HFFc6 (cell line): ENCODE data around the gene KIFAP3. TPM values are rescaled to one million over a fixed set of nuclear protein-coding genes. Genes with fewer than 3 reads are reported as not detected.
"Not testable (repeated sequence)": the region's sequence is repeated elsewhere in the genome, so short reads cannot be mapped to it uniquely, and the experiment has no call there.

Experiments
- DNase-seq: peaks from one replicate; pipeline ENCODE4 v3.0.0-alpha.2; 2018
- H3K27ac Mint-ChIP-seq: 2 replicates; pipeline ENCODE4 v1.8.0; 2020; ENCODE audit warnings: mild to moderate bottlenecking, mixed read lengths
- H3K27me3 Mint-ChIP-seq: 2 replicates; pipeline ENCODE4 v1.8.0; 2021; ENCODE audit warnings: mild to moderate bottlenecking, moderate library complexity, mixed read lengths; ENCODE audit not compliant: insufficient read depth
- H3K36me3 Mint-ChIP-seq: 2 replicates; pipeline ENCODE4 v1.8.0; 2021; ENCODE audit warnings: low read depth, mixed read lengths
- H3K4me1 Mint-ChIP-seq: 2 replicates; pipeline ENCODE4 v1.8.0; 2020; ENCODE audit warnings: low read depth, mixed read lengths
- H3K4me3 Mint-ChIP-seq: 2 replicates; pipeline ENCODE4 v1.8.0; 2020; ENCODE audit warnings: mild to moderate bottlenecking, moderate library complexity, mixed read lengths
- H3K9me3 Mint-ChIP-seq: 2 replicates; pipeline ENCODE4 v1.8.0; 2020; ENCODE audit warnings: mild to moderate bottlenecking, mixed read lengths
- CTCF ChIP-seq: fragments of 200-600 bp; sonication (generic); IDR thresholded peaks from 2 replicates; pipeline ENCODE4 v1.5.0; 2021; ENCODE audit warnings: antibody characterized with exemption, mild to moderate bottlenecking
- total RNA-seq, 6 experiments: library from RNA; stranded (reverse); fragmentation: NEBNext Ultra II Directional; extraction: Animal tissue kit (Norgen Biotek cat#: 25700); gene quantifications; 2 replicates in 1 of 6; 3 replicates in 5 of 6; pipeline ENCODE4 v1.2.3, GENCODE V29; 2021

The KIFAP3 gene
- total RNA-seq, 6 experiments from 2014 or later, result 21.4 to 26.1 (median 23.4) TPM

DNA sequence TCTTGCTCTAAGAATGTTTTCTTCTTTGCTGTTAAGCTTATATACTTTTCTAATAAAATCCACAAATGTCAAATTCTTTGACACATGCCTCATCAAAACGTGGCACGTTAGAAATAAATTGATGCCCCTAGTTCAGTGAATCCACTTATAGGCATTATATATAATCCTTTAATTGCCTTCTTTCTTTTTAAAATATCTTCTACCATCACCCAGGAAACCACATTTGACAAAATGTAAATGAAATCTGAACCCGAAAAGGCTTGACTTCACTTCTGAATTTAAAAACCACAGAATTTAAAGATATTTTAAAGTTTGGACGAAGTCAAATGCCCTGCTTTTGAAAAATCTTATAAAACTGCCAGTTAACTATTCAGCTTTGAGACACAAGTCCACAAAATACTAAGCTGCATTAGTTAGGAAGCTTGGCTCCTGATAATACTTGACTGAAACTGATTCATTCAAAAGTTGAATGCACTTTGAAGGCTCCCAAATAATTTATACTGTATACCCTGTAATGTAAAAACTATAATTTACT lies 22.4 kb upstream of the KIFAP3 start:
- Mint-ChIP-seq H3K9me3 (no peaks in the 10 kb centered on the region), H3K4me3 (no peak overlapping the region), H3K4me1 (peaks cover 6% of the 10 kb centered on the region), H3K27ac (no peak overlapping the region), H3K36me3 (no peaks in the 10 kb centered on the region), H3K27me3 (peaks cover 8% of the 10 kb centered on the region; the same call in 1 of the 2 replicates)
- TF ChIP-seq CTCF, result no peak
- no peak for DNase-seq

DNA sequence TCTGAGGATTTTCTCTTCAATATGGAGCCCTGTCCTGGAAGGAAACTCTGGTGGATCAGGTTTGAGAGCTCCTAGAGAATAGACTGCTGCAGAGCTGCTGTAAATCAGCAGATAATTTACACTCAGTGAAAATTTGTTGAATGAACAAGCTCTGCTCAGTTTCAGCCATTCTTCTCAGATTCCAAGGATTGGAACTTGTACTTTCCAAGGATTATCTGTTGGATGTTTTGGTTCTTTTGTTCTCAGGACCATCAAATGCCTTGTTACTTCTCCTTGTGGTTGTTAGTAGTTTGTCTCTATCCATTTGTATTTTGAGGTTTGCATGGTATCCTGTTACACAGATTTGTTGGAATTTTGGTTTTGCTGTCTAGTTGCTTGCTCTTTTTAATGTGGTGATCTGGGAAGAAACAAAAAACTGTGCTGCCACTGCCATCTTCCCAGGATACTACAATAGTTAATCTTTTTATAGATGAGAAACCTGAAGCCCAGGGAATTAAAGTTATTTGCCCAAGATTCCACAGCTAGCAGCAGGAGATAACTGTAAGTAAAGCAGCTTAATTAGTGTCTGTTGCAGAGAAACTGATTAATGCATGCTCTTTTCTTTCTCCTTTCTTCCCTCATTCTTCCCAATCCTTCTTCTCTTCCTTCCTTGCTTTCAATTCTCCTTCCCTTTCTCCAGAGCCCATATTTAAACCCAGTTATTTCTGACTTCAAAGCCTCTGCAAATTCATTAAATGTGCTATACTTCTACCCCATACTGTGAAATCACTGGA lies 21.7 kb upstream of the KIFAP3 start:
- Mint-ChIP-seq H3K36me3 (no peaks in the 10 kb centered on the region), H3K4me3 (no peak overlapping the region), H3K4me1 (peaks cover 6% of the 10 kb centered on the region), H3K27me3 (peaks cover 8% of the 10 kb centered on the region; the same call in 1 of the 2 replicates), H3K27ac (no peak overlapping the region), H3K9me3 (no peaks in the 10 kb centered on the region)
- DNase-seq, result no peak
- TF ChIP-seq CTCF, result no peak

DNA sequence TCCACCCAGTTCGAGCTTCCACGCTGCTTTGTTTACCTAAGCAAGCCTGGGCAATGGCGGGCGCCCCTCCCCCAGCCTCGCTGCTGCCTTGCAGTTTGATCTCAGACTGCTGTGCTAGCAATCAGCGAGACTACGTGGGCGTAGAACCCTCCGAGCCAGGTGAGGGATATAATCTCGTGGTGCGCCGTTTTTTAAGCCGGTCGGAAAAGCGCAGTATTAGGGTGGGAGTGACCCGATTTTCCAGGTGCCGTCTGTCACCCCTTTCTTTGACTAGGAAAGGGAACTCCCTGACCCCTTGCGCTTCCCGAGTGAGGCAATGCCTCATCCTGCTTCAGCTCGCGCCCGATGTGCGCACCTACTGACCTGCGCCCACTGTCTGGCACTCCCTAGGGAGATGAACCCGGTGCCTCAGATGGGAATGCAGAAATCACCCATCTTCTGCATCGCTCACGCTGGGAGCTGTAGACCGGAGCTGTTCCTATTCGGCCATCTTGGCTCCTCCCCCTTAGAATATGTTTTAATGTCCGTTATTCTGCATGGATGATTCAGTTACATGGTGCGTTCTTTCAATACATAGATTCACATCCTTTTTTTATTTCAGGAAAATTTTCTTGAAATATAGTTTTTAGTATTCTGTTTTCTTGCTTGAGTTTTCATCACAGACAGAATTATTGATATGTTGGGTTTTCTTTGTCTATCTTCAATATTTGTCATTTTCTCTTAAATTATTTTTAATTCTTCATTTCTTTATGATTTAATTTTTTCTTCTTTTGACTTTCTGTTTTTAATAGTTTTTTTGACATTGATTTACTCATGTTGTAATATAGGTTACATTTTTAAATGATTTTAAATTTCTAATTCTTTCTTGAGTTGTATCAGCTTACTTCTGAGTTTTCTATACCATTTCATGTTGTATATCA lies 20.5 kb upstream of the KIFAP3 start:
- not testable (repeated sequence) for H3K4me3 Mint-ChIP-seq, H3K9me3 Mint-ChIP-seq, H3K27ac Mint-ChIP-seq, H3K4me1 Mint-ChIP-seq, H3K27me3 Mint-ChIP-seq, DNase-seq, H3K36me3 Mint-ChIP-seq

GRCh38 chr1:170086399-170087032 lies 12.0 kb upstream of the KIFAP3 start:
- H3K9me3 Mint-ChIP-seq, result no peaks in the 10 kb centered on the region
- H3K4me1 Mint-ChIP-seq, result no peaks in the 10 kb centered on the region
- H3K4me3 Mint-ChIP-seq, result no peak overlapping the region
- TF ChIP-seq CTCF, result no peak
- no peaks in the 10 kb centered on the region for H3K36me3 Mint-ChIP-seq
- H3K27me3 Mint-ChIP-seq, result no peaks in the 10 kb centered on the region
- DNase-seq, result no peak
- no peak overlapping the region for H3K27ac Mint-ChIP-seq

DNA sequence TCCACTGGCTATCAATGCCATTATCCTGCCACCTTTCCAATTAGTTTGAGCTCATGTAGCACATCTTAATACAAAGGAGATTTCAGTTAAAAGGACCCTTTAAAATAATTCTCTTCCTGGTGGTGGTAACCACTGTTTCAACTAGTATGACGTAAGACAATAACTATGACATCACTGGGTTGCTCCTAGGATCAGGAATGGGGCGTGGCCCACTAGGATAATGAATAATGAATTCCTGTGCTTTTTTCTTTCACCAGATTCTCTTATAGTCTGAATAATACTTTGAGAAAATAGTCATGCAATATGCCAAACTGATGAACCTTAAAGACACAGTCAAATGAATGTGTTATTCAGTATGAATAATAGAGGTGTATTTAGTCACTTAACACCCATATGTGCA lies 10.6 kb upstream of the KIFAP3 start:
- no peak overlapping the region for H3K27ac Mint-ChIP-seq
- DNase-seq, result no peak
- no peaks in the 10 kb centered on the region for H3K36me3 Mint-ChIP-seq
- H3K4me3 Mint-ChIP-seq, result no peak overlapping the region
- no peaks in the 10 kb centered on the region for H3K4me1 Mint-ChIP-seq
- H3K9me3 Mint-ChIP-seq, result no peaks in the 10 kb centered on the region
- TF ChIP-seq CTCF, result no peak
- no peaks in the 10 kb centered on the region for H3K27me3 Mint-ChIP-seq
